Endothelial cell (in vitro differentiated cells): ENCODE measurements around the gene TLX1. TPM values are rescaled to one million over a fixed set of nuclear protein-coding genes. Genes with fewer than 3 reads are reported as not detected.
A peak's percentile ranks its signal among the peaks of the same experiment; 100 is the strongest.

Experiments
- DNase-seq: peaks from one replicate; pipeline ENCODE4 v3.0.0; 2021; ENCODE audit warnings: low spot score
- H3K27ac Mint-ChIP-seq: one replicate; pipeline ENCODE4 v1.8.0; 2021; ENCODE audit warnings: mixed read lengths, inconsistent platforms; ENCODE audit not compliant: unreplicated experiment
- H3K27me3 Mint-ChIP-seq: one replicate; pipeline ENCODE4 v1.8.0; 2021; ENCODE audit warnings: mild to moderate bottlenecking, moderate library complexity, mixed read lengths, inconsistent platforms; ENCODE audit not compliant: unreplicated experiment
- H3K36me3 Mint-ChIP-seq: one replicate; pipeline ENCODE4 v1.8.0; 2021; ENCODE audit warnings: mild to moderate bottlenecking, low read depth, mixed read lengths, inconsistent platforms; ENCODE audit not compliant: unreplicated experiment
- H3K4me1 Mint-ChIP-seq: one replicate; pipeline ENCODE4 v1.8.0; 2021; ENCODE audit warnings: mild to moderate bottlenecking, mixed read lengths, inconsistent platforms; ENCODE audit not compliant: unreplicated experiment
- H3K4me3 Mint-ChIP-seq: one replicate; pipeline ENCODE4 v1.8.0; 2021; ENCODE audit warnings: mild to moderate bottlenecking, mixed read lengths, inconsistent platforms; ENCODE audit not compliant: unreplicated experiment
- H3K9me3 Mint-ChIP-seq: one replicate; pipeline ENCODE4 v1.8.0; 2021; ENCODE audit warnings: mixed read lengths, inconsistent platforms; ENCODE audit not compliant: unreplicated experiment
- total RNA-seq: library from RNA; stranded (reverse); fragmentation: NEBNext Ultra II Directional; extraction: Animal tissue kit (Norgen Biotek cat#: 25700); gene quantifications from one replicate; pipeline ENCODE4 v1.2.1, GENCODE V29; 2021; ENCODE audit not compliant: unreplicated experiment
- TF ChIP-seq, protein P1 (sequence below): fragments of 200-600 bp; sonication (generic); IDR thresholded peaks from one replicate; pipeline ENCODE4 v1.5.0; 2021; ENCODE audit warnings: antibody characterized with exemption; ENCODE audit not compliant: unreplicated experiment

The TLX1 gene
- total RNA-seq, 1 donor from 2014 or later, result 31.0 TPM

DNA sequence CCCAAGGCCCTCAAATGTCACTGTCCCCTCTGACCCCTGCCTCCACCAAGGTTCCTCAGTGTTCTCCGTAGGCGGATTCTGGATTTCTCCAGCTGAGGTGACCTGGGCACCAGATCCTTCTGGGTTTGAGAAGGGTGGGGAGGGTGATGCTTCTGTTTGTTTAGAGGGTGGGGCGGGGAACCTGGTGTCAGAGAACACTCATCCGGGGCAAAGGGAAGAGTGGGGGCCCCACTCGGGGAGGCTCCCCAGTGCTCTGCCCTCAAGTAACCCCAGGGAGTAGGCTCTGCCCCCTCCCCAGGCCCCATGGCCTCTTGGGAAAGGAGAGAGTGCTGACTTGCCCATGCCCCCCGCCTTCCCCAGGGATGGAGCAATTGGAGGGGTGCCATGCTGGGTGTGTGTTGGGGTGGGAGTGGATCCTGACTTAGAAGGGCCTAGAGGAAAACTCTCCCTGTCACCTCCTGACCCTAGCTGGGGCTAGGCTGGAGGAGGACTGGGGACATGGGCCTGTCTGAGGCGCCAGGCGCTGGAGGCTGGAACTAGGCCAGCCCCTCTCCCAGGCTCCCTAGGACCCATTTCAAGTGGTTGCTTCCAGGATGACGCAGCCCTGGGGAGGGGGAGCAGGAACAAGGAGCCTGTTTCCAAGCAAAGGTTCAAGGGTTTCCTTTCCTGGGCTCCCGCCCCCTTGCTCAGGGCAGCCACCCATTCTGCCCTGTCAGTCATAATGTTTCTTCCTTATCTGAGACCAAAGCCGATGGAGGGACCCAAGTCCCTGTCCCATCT lies 41.4 kb upstream of the TLX1 start:
- H3K4me1 Mint-ChIP-seq, result peaks cover 37% of the 10 kb centered on the region
- no peaks in the 10 kb centered on the region for H3K9me3 Mint-ChIP-seq
- no peak for DNase-seq
- H3K36me3 Mint-ChIP-seq, result peaks cover 4% of the 10 kb centered on the region
- H3K4me3 Mint-ChIP-seq, result no peak overlapping the region
- peaks cover 12% of the 10 kb centered on the region for H3K27me3 Mint-ChIP-seq
- no peak overlapping the region for H3K27ac Mint-ChIP-seq
- TF ChIP-seq, protein P1, sequence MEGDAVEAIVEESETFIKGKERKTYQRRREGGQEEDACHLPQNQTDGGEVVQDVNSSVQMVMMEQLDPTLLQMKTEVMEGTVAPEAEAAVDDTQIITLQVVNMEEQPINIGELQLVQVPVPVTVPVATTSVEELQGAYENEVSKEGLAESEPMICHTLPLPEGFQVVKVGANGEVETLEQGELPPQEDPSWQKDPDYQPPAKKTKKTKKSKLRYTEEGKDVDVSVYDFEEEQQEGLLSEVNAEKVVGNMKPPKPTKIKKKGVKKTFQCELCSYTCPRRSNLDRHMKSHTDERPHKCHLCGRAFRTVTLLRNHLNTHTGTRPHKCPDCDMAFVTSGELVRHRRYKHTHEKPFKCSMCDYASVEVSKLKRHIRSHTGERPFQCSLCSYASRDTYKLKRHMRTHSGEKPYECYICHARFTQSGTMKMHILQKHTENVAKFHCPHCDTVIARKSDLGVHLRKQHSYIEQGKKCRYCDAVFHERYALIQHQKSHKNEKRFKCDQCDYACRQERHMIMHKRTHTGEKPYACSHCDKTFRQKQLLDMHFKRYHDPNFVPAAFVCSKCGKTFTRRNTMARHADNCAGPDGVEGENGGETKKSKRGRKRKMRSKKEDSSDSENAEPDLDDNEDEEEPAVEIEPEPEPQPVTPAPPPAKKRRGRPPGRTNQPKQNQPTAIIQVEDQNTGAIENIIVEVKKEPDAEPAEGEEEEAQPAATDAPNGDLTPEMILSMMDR, result no peak

DNA sequence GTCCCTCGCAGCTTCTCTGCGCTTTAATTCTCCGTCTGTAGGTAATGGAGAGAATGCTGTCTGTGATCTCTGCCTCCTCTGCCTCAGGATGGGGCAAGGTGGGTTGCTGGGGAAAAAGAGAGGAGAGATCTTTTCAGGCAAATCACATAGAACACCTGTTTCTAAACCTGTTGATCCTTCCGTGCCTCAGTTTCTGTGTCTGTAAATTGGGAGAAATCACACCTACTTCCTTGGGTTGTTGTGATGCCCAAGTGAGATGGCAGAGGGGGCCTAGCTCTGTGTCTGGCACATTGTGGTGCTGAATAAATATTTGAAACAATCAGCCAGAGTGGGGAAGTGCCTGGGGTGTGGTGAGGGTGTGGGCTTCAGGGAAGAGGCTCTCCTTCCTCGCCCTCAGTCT lies 40.5 kb upstream of the TLX1 start:
- peak overlapping the region; percentile 17 for H3K4me3 Mint-ChIP-seq
- peaks cover 41% of the 10 kb centered on the region for H3K4me1 Mint-ChIP-seq
- no peak overlapping the region for H3K27ac Mint-ChIP-seq
- H3K36me3 Mint-ChIP-seq, result peaks cover 4% of the 10 kb centered on the region
- no peak for DNase-seq
- peaks cover 14% of the 10 kb centered on the region for H3K27me3 Mint-ChIP-seq
- no peaks in the 10 kb centered on the region for H3K9me3 Mint-ChIP-seq
- TF ChIP-seq, protein P1, result no peak

DNA sequence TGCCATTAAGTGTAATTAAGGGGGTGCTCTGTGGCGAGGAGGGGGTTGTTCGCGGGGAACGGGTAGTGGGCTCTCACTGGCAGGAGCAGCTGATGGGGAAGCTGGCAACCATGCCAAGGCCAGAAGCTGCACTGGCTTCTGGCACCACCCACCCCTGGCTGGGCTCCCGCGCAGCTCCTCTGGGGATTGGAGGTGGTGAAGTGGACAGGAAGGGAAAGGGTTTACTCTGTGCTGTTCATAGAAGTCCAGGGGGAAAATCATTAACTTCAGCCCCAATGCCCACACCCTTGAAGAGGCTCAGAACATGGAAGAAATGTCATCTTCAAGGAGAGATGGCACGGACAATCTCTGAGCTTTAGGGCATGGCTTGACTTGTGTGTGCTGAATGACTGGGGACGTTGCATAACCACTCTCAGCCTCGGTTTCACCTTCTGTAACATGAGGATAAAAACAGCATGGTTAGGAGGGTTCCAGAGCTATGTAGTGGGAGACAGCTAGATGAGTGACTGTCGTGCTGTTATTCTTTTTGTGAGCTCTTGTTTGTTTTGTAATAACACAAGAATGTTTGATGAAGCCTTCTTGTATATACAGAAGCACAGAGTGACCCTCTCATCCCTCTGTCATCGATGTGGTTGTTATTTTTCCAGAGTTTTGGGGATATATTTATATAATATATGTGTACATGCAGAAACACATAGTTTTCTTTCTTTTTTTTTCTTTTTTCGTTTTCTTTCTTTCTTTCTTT lies 39.4 kb upstream of the TLX1 start:
- Mint-ChIP-seq H3K36me3 (peaks cover 4% of the 10 kb centered on the region), H3K27ac (no peak overlapping the region), H3K4me1 (peaks cover 41% of the 10 kb centered on the region), H3K27me3 (peaks cover 11% of the 10 kb centered on the region), H3K9me3 (no peaks in the 10 kb centered on the region), H3K4me3 (no peak overlapping the region)
- TF ChIP-seq, protein P1, result no peak
- DNase-seq, result no peak

DNA sequence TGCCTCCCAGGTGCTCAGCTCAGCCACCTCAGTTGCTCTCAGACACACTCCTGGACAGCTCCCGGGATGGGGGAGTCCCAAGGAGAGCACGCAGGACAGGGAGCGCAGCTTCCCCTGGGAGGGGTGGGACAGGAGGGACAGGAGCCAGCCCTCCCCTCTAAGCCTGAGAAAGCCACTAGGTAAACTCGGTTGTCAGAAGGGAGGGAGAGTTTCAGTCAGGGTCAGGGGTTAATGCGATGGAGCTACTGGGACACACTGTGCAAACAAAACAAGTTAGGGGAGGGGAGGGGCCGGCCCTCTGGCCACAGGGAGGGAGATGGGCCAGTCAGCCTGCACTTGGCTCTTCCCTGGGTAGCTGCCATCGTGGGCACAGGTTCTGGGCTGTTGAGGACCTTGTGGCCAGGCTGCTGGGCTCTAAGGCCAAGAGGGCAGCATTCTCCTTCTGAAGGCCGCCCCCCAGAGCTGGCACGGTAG lies 38.2 kb upstream of the TLX1 start:
- Mint-ChIP-seq H3K27me3 (peaks cover 13% of the 10 kb centered on the region), H3K36me3 (peaks cover 4% of the 10 kb centered on the region), H3K4me1 (peaks cover 39% of the 10 kb centered on the region), H3K9me3 (no peaks in the 10 kb centered on the region), H3K4me3 (no peak overlapping the region), H3K27ac (no peak overlapping the region)
- no peak for DNase-seq
- TF ChIP-seq, protein P1, result no peak
